Psoas muscle (tissue), 8 donors: ENCODE measurements around the gene TBCD. TPM values are rescaled to one million over a fixed set of nuclear protein-coding genes. Genes with fewer than 3 reads are reported as not detected.

Experiments
- ATAC-seq, 4 donors: fragments of 200-7000 bp; cut with Tn5 transposase; one replicate each; pipeline ENCODE4 v1.9.1; 2020; ENCODE audit warnings: moderate library complexity in 3 of 4, mild to moderate bottlenecking in 2 of 4
- DNase-seq, 2 donors: peaks; one replicate each; pipeline ENCODE4 v3.0.0-alpha.2; 2020
- H3K27ac ChIP-seq: fragments of 200-600 bp; one replicate; pipeline ENCODE4 v1.8.0; 2022
- H3K27me3 ChIP-seq, 3 donors: fragments of 200-600 bp in 1 of 3; one replicate each; pipeline versions ENCODE4 v1.6.1 to v1.8.0; 2013 to 2022; ENCODE audit warnings: low read length in 2 of 3, mild to moderate bottlenecking in 2 of 3, moderate library complexity in 1 of 3; ENCODE audit not compliant: insufficient read depth in 3 of 3
- H3K36me3 ChIP-seq, 2 donors: fragments of 200-600 bp in 1 of 2; one replicate each; pipeline versions ENCODE4 v1.6.1 to v1.8.0; 2013 to 2022; ENCODE audit warnings: low read depth in 1 of 2, mild to moderate bottlenecking in 1 of 2, moderate library complexity in 1 of 2; ENCODE audit not compliant: insufficient read depth in 1 of 2
- H3K4me1 ChIP-seq: fragments of 200-600 bp; one replicate; pipeline ENCODE4 v1.8.0; 2022
- H3K4me3 ChIP-seq: fragments of 200-600 bp; one replicate; pipeline ENCODE4 v1.8.0; 2022; ENCODE audit warnings: mild to moderate bottlenecking
- H3K9me3 ChIP-seq: fragments of 200-600 bp; one replicate; pipeline ENCODE4 v1.8.0; 2022
- WGBS, 3 donors: extraction: QIAGEN DNeasy Blood & Tissue Kit; methylation state at CpG; one replicate each; pipeline versions ENCODE4 v1.1.6 to v1.1.7; 2013; 5-methylcytosine and 5-hydroxymethylcytosine counted together
- intact Hi-C, 2 donors: fragments of 100-400 bp; cut with DNase I; formaldehyde crosslinking; loops; one replicate each; pipeline versions ENCODE4 v1.11.0 to v1.14.2; 2022
- polyA plus RNA-seq, 3 donors: library from polyadenylated mRNA; stranded (reverse); fragments of 200-250 nt; gene quantifications; one replicate each; pipeline ENCODE4 v1.2.3, GENCODE V29; 2013
- total RNA-seq, 4 donors: library from RNA; stranded (reverse); fragmentation: NEBNext Ultra II Directional in 2 of 4; extraction: Animal tissue kit (Norgen Biotek cat#: 25700) in 2 of 4; gene quantifications; one replicate each; pipeline versions ENCODE4 v1.2.1 to v1.2.4, GENCODE V29; 2021 to 2023
- TF ChIP-seq, protein P1 (sequence below): fragments of 200-600 bp; IDR thresholded peaks from one replicate; pipeline ENCODE4 v1.8.0; 2022; ENCODE audit warnings: antibody characterized with exemption
- donor health status: healthy with polysubstance abuse.
- donor health status: DM: no; HTN: no; CAD: no; lungs with moderate emphysema.
- donor health status: Bipolar disorder and iron deficiency.
- donor health status: healthy.
- donor health status: DM: yes; HTN: yes; CAD: no.
- donor health status: DM: no; HTN: no; CAD: no.
- donor health status: DM: no; HTN: no; CAD: no.
- donor health status: DM: yes; HTN: yes; CAD: no.

TBCD gene
- total and polyA plus RNA-seq, 7 donors: 28.2 to 65.0 (median 36.5) TPM

DNA sequence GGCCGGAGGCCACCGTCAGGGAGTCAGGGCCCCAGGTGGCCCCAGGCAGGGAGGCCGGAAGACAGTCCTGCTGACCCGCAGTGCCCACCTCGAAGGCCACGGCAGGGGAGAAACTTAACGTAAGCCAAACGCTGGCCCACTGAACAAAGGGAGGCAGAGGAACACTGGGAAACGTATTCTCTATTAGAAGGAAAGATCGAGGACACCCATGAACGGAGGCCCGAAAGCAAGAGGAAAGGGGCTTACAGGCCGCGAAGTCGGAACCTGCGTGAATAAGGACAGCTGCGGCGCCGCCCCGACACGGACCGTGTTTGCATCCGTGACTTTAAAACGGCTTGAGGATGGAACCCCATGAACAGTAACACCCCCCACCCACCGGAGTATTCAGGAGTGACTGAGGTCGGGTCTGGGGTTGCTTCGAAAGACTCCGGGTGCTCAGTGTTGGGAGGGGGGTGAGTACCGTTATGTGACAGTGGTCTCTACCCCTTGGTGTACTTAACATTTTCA, 225.2 kb downstream of the TBCD start:
- no peak overlapping the region for H3K4me3 ChIP-seq
- 92 to 96% (median 94%) methylated on average over 29 of the region's 29 CpGs for WGBS, 3 donors
- no peak overlapping the region for H3K27ac ChIP-seq
- no peak for DNase-seq
- intact Hi-C loops: no loop called here
- TF ChIP-seq, protein P1, sequence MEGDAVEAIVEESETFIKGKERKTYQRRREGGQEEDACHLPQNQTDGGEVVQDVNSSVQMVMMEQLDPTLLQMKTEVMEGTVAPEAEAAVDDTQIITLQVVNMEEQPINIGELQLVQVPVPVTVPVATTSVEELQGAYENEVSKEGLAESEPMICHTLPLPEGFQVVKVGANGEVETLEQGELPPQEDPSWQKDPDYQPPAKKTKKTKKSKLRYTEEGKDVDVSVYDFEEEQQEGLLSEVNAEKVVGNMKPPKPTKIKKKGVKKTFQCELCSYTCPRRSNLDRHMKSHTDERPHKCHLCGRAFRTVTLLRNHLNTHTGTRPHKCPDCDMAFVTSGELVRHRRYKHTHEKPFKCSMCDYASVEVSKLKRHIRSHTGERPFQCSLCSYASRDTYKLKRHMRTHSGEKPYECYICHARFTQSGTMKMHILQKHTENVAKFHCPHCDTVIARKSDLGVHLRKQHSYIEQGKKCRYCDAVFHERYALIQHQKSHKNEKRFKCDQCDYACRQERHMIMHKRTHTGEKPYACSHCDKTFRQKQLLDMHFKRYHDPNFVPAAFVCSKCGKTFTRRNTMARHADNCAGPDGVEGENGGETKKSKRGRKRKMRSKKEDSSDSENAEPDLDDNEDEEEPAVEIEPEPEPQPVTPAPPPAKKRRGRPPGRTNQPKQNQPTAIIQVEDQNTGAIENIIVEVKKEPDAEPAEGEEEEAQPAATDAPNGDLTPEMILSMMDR: no peak
- no peaks in the 10 kb centered on the region for H3K4me1 ChIP-seq
- H3K27me3 ChIP-seq: no peaks in the 10 kb centered on the region
- no peak for ATAC-seq
- H3K36me3 ChIP-seq: no peaks in the 10 kb centered on the region
- H3K9me3 ChIP-seq: no peaks in the 10 kb centered on the region

DNA sequence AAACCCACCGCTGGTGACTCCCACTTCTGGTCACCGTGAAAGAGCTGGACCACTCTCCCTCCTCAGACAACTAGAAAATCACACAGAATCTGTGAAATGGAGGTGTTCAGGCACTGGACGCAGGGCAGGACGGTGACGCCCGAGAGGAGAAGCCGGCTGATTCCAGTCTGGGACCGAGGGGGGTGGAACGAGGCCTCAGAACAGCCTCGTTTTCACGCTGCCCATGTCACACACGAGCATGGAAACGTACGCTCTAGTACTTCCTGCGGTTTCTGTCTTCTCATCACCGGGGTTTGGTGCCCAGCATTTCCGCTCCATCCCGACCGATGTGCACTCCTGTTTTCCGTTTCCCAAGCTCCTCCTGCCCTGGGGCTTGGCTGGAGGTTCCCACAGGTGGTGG, 225.7 kb downstream of the TBCD start:
- Histone ChIP-seq H3K4me3 (no peak overlapping the region), H3K27me3 (no peaks in the 10 kb centered on the region), H3K9me3 (no peaks in the 10 kb centered on the region), H3K4me1 (no peaks in the 10 kb centered on the region), H3K27ac (no peak overlapping the region), H3K36me3 (no peaks in the 10 kb centered on the region)
- WGBS, 3 donors: 81 to 90% (median 88%) methylated on average over 20 of the region's 20 CpGs
- DNase-seq (no peak), ATAC-seq (no peak)
- TF ChIP-seq, protein P1: no peak
- intact Hi-C loops: no loop called here

DNA sequence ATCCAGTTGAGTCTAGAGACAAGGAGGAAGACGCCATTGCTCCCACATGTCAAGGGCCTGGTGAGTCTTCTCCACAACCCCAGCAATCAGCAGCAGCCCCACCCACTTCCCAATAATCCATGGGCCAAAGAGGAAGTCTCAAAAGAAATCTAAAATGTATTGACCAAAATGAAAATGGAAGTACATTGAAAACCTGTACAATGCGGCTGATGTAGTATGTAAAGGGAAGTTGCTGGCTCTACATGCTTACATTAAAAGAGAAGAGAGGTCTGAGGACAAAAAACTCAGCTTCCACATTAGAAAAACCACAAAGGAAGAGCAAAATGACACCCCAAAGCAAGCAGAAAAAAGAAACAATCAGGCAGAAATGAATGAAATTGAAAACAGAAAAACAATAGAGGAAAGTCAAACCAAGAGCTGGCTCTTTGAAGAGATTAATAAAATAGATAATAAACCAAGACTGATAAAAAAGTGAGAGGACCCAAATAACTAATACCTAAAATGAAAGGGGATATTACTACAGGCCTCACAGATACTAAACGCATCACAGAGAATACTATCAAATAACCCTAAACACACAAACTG, 227.0 kb downstream of the TBCD start:
- TF ChIP-seq, protein P1: no peak
- no peak for DNase-seq

DNA sequence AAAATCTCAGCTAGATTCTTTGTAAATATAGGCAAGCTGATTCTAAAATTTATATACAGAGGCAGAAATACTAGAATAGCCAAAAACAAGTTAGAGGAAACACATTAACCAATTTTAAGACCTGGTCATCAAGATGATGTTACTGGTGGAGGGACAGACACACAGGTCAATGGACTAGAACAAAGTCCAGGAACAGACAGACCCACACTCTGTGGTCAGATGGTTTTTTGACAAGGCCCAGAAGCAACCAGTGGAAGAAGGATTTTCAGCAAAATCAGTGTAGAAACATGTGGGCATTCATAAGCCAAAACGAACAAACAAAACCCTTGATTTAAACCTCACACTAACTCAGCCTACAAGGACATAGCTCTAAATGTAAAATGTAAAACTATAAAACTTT, 227.9 kb downstream of the TBCD start:
- TF ChIP-seq, protein P1: no peak
- WGBS, 3 donors: 68 to 79% (median 75%) methylated on average over 1 of the region's 1 CpG
- H3K4me1 ChIP-seq: no peaks in the 10 kb centered on the region
- H3K27me3 ChIP-seq: no peaks in the 10 kb centered on the region
- no peak for DNase-seq
- no peaks in the 10 kb centered on the region for H3K9me3 ChIP-seq
- no peak for ATAC-seq
- H3K4me3 ChIP-seq: no peak overlapping the region
- intact Hi-C loops: no loop called here
- no peak overlapping the region for H3K27ac ChIP-seq
- H3K36me3 ChIP-seq: no peaks in the 10 kb centered on the region

More for the DNA sequence above, 227.0 kb downstream of the TBCD start:
- Histone ChIP-seq H3K9me3 (no peaks in the 10 kb centered on the region), H3K4me3 (no peak overlapping the region), H3K27ac (no peak overlapping the region), H3K27me3 (no peaks in the 10 kb centered on the region), H3K36me3 (no peaks in the 10 kb centered on the region), H3K4me1 (no peaks in the 10 kb centered on the region)
- intact Hi-C loops: no loop called here
- no peak for ATAC-seq
- WGBS, 3 donors: 91 to 92% (median 91%) methylated on average over 3 of the region's 3 CpGs

GRCh38 chr17:82980632-82981031, 228.8 kb downstream of the TBCD start:
- intact Hi-C loops: no loop called here
- ATAC-seq: no peak
- 72 to 85% (median 73%) methylated on average over 9 of the region's 9 CpGs for WGBS, 3 donors

More at GRCh38 chr17:82980632-82981031, 228.8 kb downstream of the TBCD start:
- Histone ChIP-seq H3K9me3 (no peaks in the 10 kb centered on the region), H3K4me3 (no peak overlapping the region), H3K27ac (no peak overlapping the region), H3K36me3 (no peaks in the 10 kb centered on the region), H3K27me3 (no peaks in the 10 kb centered on the region), H3K4me1 (no peaks in the 10 kb centered on the region)
- DNase-seq: no peak
- TF ChIP-seq, protein P1: no peak
